Suprapubic skin (tissue), 3 donors: ENCODE measurements around the gene MB21D2.

ENCODE experiments used
- CTCF ChIP-seq, 2 donors: fragments of 200-600 bp in 1 of 2; fragments of 450-650 bp in 1 of 2; sonication (generic) in 1 of 2; IDR thresholded peaks; one replicate each; pipeline ENCODE4 v1.5.1; 2016 to 2019; ENCODE audit warnings: antibody characterized with exemption in 2 of 2, mild to moderate bottlenecking in 1 of 2, moderate library complexity in 1 of 2
- EP300 ChIP-seq: sonication (generic); formaldehyde crosslinking; IDR thresholded peaks from one replicate; pipeline ENCODE4 v1.6.1; 2017; ENCODE audit warnings: antibody characterized with exemption

- TF ChIP-seq CTCF (IDR thresholded peaks at IDR 0.05) = no peak
- TF ChIP-seq EP300 = no peak
Measured at GRCh38 chr3:192928016-192928415, 10.4 kb upstream of the MB21D2 start.
